Neuronal stem cell (in vitro differentiated cells): Measurements from ENCODE around the gene KIF6.
"Not testable (repeated sequence)": the region's sequence is repeated elsewhere in the genome, so short reads cannot be mapped to it uniquely, and the experiment has no call there.

Experiments used
- DNase-seq: peaks from one replicate; pipeline ENCODE4 v3.0.0-alpha.2; 2013; ENCODE audit warnings: low spot score
- H2AFZ ChIP-seq: one replicate; pipeline ENCODE4 v1.6.1; 2013; ENCODE audit warnings: mild to moderate bottlenecking, low read length, inconsistent platforms
- H2AK5ac ChIP-seq: 2 replicates; pipeline ENCODE4 v1.6.1; 2013; ENCODE audit warnings: low read depth, mild to moderate bottlenecking, inconsistent platforms, low read length, moderate library complexity, mixed read lengths
- H2BK120ac ChIP-seq: 2 replicates; pipeline ENCODE4 v1.6.1; 2013; ENCODE audit warnings: low read depth, mild to moderate bottlenecking, inconsistent platforms, low read length, moderate library complexity, mixed read lengths
- H2BK12ac ChIP-seq: one replicate; pipeline ENCODE4 v1.6.1; 2013; ENCODE audit warnings: low read length, inconsistent platforms
- H2BK15ac ChIP-seq: 2 replicates; pipeline ENCODE4 v1.6.1; 2013; ENCODE audit warnings: mild to moderate bottlenecking, low read length, inconsistent platforms, mixed read lengths
- H2BK5ac ChIP-seq: one replicate; pipeline ENCODE4 v1.6.1; 2013; ENCODE audit warnings: inconsistent platforms, mild to moderate bottlenecking, low read length, moderate library complexity
- H3K14ac ChIP-seq: one replicate; pipeline ENCODE4 v1.6.1; 2013; ENCODE audit warnings: low read length, inconsistent platforms
- H3K18ac ChIP-seq: 2 replicates; pipeline ENCODE4 v1.6.1; 2013; ENCODE audit warnings: low read length, inconsistent platforms
- H3K23ac ChIP-seq: 2 replicates; pipeline ENCODE4 v1.6.1; 2013; ENCODE audit warnings: low read depth, mild to moderate bottlenecking, mixed read lengths, low read length, inconsistent platforms; ENCODE audit not compliant: poor library complexity
- H3K27ac ChIP-seq: replicated peaks from 3 replicates; pipeline ENCODE4 v1.5.1; 2013; ENCODE audit warnings: low read length, inconsistent platforms
- H3K27me3 ChIP-seq, 3 experiments: 2 replicates each; pipeline ENCODE4 v1.6.1; 2013; ENCODE audit warnings: low read length in 3 of 3, mild to moderate bottlenecking in 2 of 3, inconsistent platforms in 1 of 3, low read depth in 1 of 3, mixed read lengths in 1 of 3, moderate library complexity in 1 of 3; ENCODE audit not compliant: control insufficient read depth in 3 of 3, insufficient read depth in 3 of 3
- H3K36me3 ChIP-seq, 2 donors: replicated peaks in 1 of 2; 2 replicates each; pipeline ENCODE4 v1.6.1; 2013; ENCODE audit warnings: low read length in 2 of 2; ENCODE audit not compliant: control insufficient read depth in 2 of 2, insufficient read depth in 2 of 2
- H3K4ac ChIP-seq: 2 replicates; pipeline ENCODE4 v1.6.1; 2013; ENCODE audit warnings: inconsistent platforms, mild to moderate bottlenecking, low read length, moderate library complexity
- H3K4me1 ChIP-seq, 2 donors: 1 replicate in 1 of 2; 2 replicates in 1 of 2; pipeline ENCODE4 v1.6.1; 2013; ENCODE audit warnings: low read length in 2 of 2, low read depth in 1 of 2; ENCODE audit not compliant: control insufficient read depth in 2 of 2, insufficient read depth in 1 of 2
- H3K4me2 ChIP-seq: one replicate; pipeline ENCODE4 v1.6.1; 2013; ENCODE audit warnings: mild to moderate bottlenecking, low read length, inconsistent platforms; ENCODE audit not compliant: insufficient read depth, poor library complexity, severe bottlenecking
- H3K4me3 ChIP-seq, 2 donors: 2 replicates each; pipeline ENCODE4 v1.5.1; 2013; ENCODE audit warnings: low read length in 2 of 2, mild to moderate bottlenecking in 2 of 2, inconsistent platforms in 1 of 2, moderate library complexity in 1 of 2
- H3K79me1 ChIP-seq: one replicate; pipeline ENCODE4 v1.6.1; 2013; ENCODE audit warnings: low read depth, mild to moderate bottlenecking, inconsistent platforms, low read length, moderate library complexity
- H3K9ac ChIP-seq: one replicate; pipeline ENCODE4 v1.6.1; 2013; ENCODE audit warnings: mild to moderate bottlenecking, low read depth, low read length, inconsistent platforms; ENCODE audit not compliant: poor library complexity
- H3K9me3 ChIP-seq, 2 donors: replicated peaks in 1 of 2; 2 replicates each; pipeline versions ENCODE3 to v1.6.1; 2013; ENCODE audit warnings: low read length in 2 of 2, mild to moderate bottlenecking in 2 of 2, inconsistent platforms in 1 of 2, low read depth in 1 of 2, mixed read lengths in 1 of 2, moderate library complexity in 1 of 2; ENCODE audit not compliant: control insufficient read depth in 2 of 2, insufficient read depth in 1 of 2
- H4K8ac ChIP-seq: one replicate; pipeline ENCODE4 v1.6.1; 2013; ENCODE audit warnings: low read depth, mild to moderate bottlenecking, inconsistent platforms, low read length, moderate library complexity
- H4K91ac ChIP-seq: one replicate; pipeline ENCODE4 v1.6.1; 2013; ENCODE audit warnings: low read length, low read depth, mild to moderate bottlenecking, inconsistent platforms; ENCODE audit not compliant: poor library complexity
- WGBS, 2 donors: extraction: QIAGEN DNeasy Blood & Tissue Kit; methylation state at CpG; one replicate each; pipeline ENCODE4 v1.1.7; 2013; ENCODE audit warnings: missing lambda C conversion rate in 2 of 2, mixed read lengths in 1 of 2; ENCODE audit not compliant: insufficient read length in 2 of 2, insufficient replicate concordance in 1 of 2; ENCODE audit errors: extremely low coverage in 2 of 2; 5-methylcytosine and 5-hydroxymethylcytosine counted together

The KIF6 gene

GRCh38 chr6:39488255-39488879 is 236.8 kb downstream of the KIF6 start:
- Histone ChIP-seq H3K18ac (no peak overlapping the region), H3K23ac (no peak overlapping the region), H4K91ac (no peak overlapping the region), H2AFZ (no peak overlapping the region), H4K8ac (no peak overlapping the region), H3K4me1 (no peaks in the 10 kb centered on the region), H2BK120ac (no peak overlapping the region), H3K27me3 (no peaks in the 10 kb centered on the region), H3K4me2 (no peak overlapping the region), H3K14ac (no peak overlapping the region), H3K27ac (no peak overlapping the region), H2BK12ac (no peak overlapping the region), H3K79me1 (no peaks in the 10 kb centered on the region), H2BK5ac (no peak overlapping the region), H3K9ac (no peak overlapping the region), H2BK15ac (no peak overlapping the region), H2AK5ac (no peak overlapping the region), H3K36me3 (no peaks in the 10 kb centered on the region), H3K9me3 (no peaks in the 10 kb centered on the region), H3K4ac (no peak overlapping the region), H3K4me3 (no peak overlapping the region)
- DNase-seq, result no peak
- WGBS, 2 donors, result no CpG with 5 or more reads among the region's 1 CpG

GRCh38 chr6:39484276-39484675 is 240.9 kb downstream of the KIF6 start:
- Histone ChIP-seq H3K23ac (no peak overlapping the region), H2BK5ac (no peak overlapping the region), H3K9ac (no peak overlapping the region), H3K18ac (no peak overlapping the region), H2BK120ac (no peak overlapping the region), H2BK12ac (no peak overlapping the region), H4K91ac (no peak overlapping the region), H4K8ac (no peak overlapping the region), H3K27me3 (no peaks in the 10 kb centered on the region), H3K4me3 (no peak overlapping the region), H3K4me1 (no peaks in the 10 kb centered on the region), H3K9me3 (no peaks in the 10 kb centered on the region), H3K27ac (no peak overlapping the region), H2AFZ (no peak overlapping the region), H3K79me1 (no peaks in the 10 kb centered on the region), H2BK15ac (no peak overlapping the region), H2AK5ac (no peak overlapping the region), H3K14ac (no peak overlapping the region), H3K4ac (no peak overlapping the region), H3K36me3 (no peaks in the 10 kb centered on the region), H3K4me2 (no peak overlapping the region)
- WGBS, 2 donors, result no CpG with 5 or more reads among the region's 3 CpGs
- no peak for DNase-seq

GRCh38 chr6:39479819-39480218 is 245.4 kb downstream of the KIF6 start:
- not testable (repeated sequence) for H2BK120ac ChIP-seq, H2BK15ac ChIP-seq, H3K27me3 ChIP-seq, H2AFZ ChIP-seq, H3K9me3 ChIP-seq, H3K23ac ChIP-seq, H3K4me3 ChIP-seq, H3K79me1 ChIP-seq, H2AK5ac ChIP-seq, H3K36me3 ChIP-seq, H3K4me1 ChIP-seq, DNase-seq, H2BK12ac ChIP-seq, H3K4ac ChIP-seq, H4K8ac ChIP-seq, H3K4me2 ChIP-seq, H3K14ac ChIP-seq, H2BK5ac ChIP-seq, H4K91ac ChIP-seq, H3K27ac ChIP-seq, H3K9ac ChIP-seq, H3K18ac ChIP-seq
- WGBS, 2 donors, result no CpG with 5 or more reads among the region's 1 CpG

GRCh38 chr6:39476670-39477069 is 248.5 kb downstream of the KIF6 start:
- Histone ChIP-seq H2AK5ac (no peak overlapping the region), H3K4me3 (no peak overlapping the region), H3K4ac (no peak overlapping the region), H2BK5ac (no peak overlapping the region), H3K79me1 (no peaks in the 10 kb centered on the region), H3K9me3 (no peaks in the 10 kb centered on the region), H2BK15ac (no peak overlapping the region), H3K27ac (no peak overlapping the region), H3K18ac (no peak overlapping the region), H3K4me2 (no peak overlapping the region), H4K8ac (no peak overlapping the region), H4K91ac (no peak overlapping the region), H3K4me1 (no peaks in the 10 kb centered on the region), H3K23ac (no peak overlapping the region), H3K27me3 (no peaks in the 10 kb centered on the region), H2AFZ (no peak overlapping the region), H2BK120ac (no peak overlapping the region), H3K9ac (no peak overlapping the region), H2BK12ac (no peak overlapping the region), H3K14ac (no peak overlapping the region), H3K36me3 (no peaks in the 10 kb centered on the region)
- no peak for DNase-seq
- WGBS, 2 donors, result no CpG with 5 or more reads among the region's 1 CpG
